Retinal pigment epithelial cell (primary cell): ENCODE results near the gene SLC24A4.

Experiments used
- DNase-seq: peaks from one replicate; pipeline ENCODE4 v3.0.0-alpha.2; 2010; ENCODE audit warnings: low read depth
- H3K4me3 ChIP-seq: 2 replicates; pipeline ENCODE4 v1.5.1; 2011; ENCODE audit warnings: mild to moderate bottlenecking, low read length, control low read depth, moderate library complexity
- TF ChIP-seq, protein P1 (sequence below): conservative IDR thresholded peaks from 2 replicates; pipeline ENCODE4 v1.5.1; 2011; ENCODE audit warnings: low read depth, low read length, control low read depth, inconsistent platforms

SLC24A4 gene

DNA sequence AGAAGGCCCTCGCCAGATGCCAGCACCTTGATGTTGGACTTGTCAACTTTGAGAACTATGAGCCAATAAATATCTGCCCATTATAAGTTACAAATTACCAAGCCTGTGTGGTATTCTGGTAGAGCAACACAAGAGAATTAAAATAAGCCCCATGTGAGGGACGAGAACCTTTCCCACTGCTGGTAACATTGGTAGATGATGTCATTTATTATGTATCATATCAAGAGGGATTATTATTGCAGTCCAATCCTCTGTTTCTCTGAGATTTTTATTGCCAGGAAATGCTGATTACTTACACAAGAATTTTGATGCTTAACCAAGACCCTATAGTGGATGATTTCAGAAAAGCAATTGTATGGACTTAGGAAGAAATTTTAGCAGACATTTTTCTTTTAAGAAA lies 40.3 kb upstream of the SLC24A4 start:
- no peak for DNase-seq
- TF ChIP-seq, protein P1, sequence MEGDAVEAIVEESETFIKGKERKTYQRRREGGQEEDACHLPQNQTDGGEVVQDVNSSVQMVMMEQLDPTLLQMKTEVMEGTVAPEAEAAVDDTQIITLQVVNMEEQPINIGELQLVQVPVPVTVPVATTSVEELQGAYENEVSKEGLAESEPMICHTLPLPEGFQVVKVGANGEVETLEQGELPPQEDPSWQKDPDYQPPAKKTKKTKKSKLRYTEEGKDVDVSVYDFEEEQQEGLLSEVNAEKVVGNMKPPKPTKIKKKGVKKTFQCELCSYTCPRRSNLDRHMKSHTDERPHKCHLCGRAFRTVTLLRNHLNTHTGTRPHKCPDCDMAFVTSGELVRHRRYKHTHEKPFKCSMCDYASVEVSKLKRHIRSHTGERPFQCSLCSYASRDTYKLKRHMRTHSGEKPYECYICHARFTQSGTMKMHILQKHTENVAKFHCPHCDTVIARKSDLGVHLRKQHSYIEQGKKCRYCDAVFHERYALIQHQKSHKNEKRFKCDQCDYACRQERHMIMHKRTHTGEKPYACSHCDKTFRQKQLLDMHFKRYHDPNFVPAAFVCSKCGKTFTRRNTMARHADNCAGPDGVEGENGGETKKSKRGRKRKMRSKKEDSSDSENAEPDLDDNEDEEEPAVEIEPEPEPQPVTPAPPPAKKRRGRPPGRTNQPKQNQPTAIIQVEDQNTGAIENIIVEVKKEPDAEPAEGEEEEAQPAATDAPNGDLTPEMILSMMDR = no peak
- no peak overlapping the region for H3K4me3 ChIP-seq

DNA sequence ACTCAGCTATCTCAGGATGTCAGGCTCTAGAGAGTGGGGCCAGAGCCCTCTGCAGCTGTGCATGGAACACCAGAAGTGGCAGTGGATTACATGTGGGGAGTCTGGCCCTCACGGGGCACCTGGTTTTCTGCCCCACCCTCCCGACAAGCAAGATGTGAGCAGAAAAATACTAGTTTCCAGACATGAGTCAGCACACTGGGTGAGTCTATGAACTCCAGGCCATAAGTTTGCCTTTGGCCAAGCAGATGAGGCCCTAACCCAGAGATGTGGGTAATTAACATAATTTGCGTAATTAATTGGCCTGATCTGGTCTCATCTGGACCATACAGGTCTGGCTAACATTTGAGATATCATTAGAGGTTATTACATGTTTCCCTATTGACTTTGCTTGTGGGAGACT lies 37.7 kb upstream of the SLC24A4 start:
- no peak for DNase-seq
- TF ChIP-seq, protein P1 = no peak
- no peak overlapping the region for H3K4me3 ChIP-seq

DNA sequence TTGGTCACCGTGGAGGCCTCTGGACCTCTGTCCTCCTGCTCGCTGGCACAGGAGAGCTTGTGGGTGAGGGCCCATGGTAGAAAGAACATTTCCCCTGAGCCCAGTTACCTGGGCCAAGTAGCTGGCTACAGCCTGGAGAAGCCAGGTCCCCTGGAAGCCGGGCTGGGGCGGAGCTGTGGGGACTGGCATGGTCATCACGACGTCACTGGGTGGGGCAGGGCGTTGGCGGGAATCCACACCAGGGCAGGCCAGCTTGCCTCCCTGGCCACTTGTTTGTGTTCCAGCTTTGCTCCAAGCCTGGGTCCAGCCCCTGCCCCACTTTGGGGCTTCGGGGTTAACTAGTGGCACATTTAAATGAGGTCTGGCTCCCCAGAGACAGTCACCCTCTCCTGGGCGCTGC lies 35.0 kb upstream of the SLC24A4 start:
- TF ChIP-seq, protein P1 = no peak

DNA sequence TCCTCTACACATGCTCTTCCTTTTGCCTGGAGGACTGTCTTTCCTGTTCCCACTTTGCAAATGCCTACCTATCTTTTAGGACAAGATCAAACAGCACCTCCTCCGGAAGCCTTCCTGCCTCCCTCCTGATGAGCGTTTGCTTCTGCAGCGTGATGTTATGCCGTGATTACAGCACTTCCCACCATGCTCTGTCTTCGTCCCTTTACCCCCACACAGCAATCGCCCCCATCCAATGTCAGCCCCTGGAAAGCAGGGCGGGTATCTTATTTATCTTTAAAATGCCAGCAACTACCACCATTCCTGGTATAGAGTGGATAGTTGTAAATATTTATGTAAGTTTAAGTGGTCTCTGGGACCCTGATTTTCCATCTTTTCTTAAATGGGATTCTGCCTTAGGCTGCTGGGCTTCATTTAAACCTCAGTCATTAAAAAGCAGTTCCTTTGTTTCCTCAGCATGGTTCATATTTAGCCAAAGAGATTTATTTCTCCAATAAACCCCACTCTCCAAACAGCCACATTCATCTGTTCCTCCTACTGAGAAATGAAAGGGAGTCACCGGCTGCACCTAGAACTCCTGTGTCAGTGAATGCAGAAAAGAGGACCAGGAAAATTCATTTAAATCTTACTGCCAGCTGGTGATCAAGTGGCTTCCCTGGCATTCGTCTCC lies 33.8 kb upstream of the SLC24A4 start:
- no peak for DNase-seq
- no peak overlapping the region for H3K4me3 ChIP-seq
- TF ChIP-seq, protein P1 = no peak

More for the DNA sequence above, 35.0 kb upstream of the SLC24A4 start:
- DNase-seq = no peak
- no peak overlapping the region for H3K4me3 ChIP-seq

DNA sequence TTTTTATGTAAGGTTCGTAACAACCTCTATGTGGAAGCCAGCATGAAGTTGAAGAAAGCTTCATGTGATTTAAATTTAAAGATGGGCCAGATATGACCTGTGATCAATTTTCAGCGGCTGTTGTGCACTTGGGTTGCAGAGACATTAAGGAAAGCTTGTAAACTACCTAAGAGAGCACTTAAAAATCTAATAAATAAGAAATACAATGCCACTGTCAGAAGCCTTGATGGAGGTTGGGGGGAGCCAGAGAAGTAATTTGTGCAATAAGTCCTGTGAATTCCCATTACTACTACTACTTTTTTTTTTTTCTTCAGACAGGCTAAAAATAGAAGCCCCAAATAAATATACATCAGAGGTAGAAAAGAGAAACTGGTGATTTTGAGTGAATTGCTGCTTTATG lies 30.3 kb upstream of the SLC24A4 start:
- DNase-seq = no peak
- H3K4me3 ChIP-seq = no peak overlapping the region
- TF ChIP-seq, protein P1 = no peak

DNA sequence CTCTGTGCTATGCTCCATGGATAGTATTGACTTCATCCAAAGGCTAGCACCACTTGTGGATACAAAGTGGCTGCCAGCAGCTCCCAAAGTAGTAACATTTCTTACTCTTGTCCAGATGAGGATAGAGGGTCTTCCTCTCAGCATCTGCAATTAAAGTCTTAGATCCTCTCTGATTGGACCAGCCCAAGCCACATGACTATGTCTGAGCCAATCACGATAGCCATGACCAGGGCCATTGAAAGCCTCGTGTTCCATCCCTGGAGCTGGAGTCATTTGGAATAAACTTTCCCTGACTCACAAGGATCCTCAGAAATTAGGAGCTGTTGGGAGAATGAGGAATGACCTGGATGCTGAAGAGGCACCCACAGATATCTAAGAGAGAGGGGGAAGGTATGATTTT lies 28.5 kb upstream of the SLC24A4 start:
- TF ChIP-seq, protein P1 = no peak
- DNase-seq = no peak
- H3K4me3 ChIP-seq = no peak overlapping the region

DNA sequence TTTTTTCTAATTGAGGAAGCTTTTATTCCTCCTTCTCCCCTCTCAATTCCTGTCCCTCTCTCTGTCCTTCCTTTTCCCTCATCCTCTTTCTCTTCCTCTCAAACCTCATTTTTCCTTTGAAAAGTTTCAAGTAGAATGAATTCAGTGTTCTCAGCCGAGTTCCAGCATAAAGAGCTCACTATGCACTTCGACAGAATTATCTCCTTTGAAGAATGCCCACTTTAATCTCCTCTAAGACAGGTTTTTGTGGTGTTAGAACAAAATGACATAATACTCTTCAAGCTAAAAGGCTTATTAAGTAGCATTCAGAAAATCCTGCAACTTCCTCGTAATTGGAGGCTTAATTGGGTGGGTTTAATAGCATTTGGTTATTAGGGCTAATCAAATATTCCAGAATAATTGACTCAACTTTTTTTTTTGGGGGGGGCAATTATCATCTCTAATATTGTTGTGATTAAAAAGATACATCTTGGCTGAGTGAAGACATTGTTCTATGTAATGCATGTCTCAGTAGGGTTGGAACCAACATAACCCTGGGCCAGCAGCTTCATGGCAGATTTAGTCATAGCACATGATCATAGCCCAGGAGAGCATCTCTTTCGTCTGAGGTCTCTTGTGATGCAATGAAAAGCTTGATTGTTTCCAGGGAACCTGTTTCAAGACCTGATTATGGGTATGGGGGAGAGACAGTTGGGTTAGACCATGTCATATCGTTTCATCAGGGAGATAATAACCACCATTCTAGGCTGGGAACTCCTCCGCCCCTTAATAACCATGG lies 25.0 kb upstream of the SLC24A4 start:
- no peak for DNase-seq
- no peak overlapping the region for H3K4me3 ChIP-seq
- TF ChIP-seq, protein P1 = no peak
